ENCODE measurements around the gene MNDA. TPM values are rescaled to one million over a fixed set of nuclear protein-coding genes. Genes with fewer than 3 reads are reported as not detected.

MNDA gene
- total and polyA plus RNA-seq, 10 of the 15 experiments (the other 5 are each of a cell fraction or from before 2014, with no cell fraction given) = 20.1 to 91.8 (median 38.0) TPM

GRCh38 chr1:158803678-158804077 is 27.5 kb upstream of the MNDA start:
- WGBS (ENCODE audit: insufficient coverage, insufficient replicate concordance, low lambda C conversion rate, missing lambda C conversion rate) = 0% methylated on average over 1 of the region's 1 CpG
- Histone ChIP-seq H3K4me1 (ENCODE audit: control insufficient read depth, insufficient read depth, low read length) (no peaks in the 10 kb centered on the region), H3K4me2 (ENCODE audit: control insufficient read depth, insufficient read depth) (no peak overlapping the region), H4K20me1 (ENCODE audit: control insufficient read depth, insufficient read depth) (no peaks in the 10 kb centered on the region), H3K27ac (ENCODE audit: control insufficient read depth, insufficient read depth) (no peak overlapping the region), H3K9me3 (replicated peaks; ENCODE audit: control insufficient read depth, insufficient read depth, low read length) (no peaks in the 10 kb centered on the region), H2AFZ (ENCODE audit: control insufficient read depth, low read depth, low read length) (no peak overlapping the region), H3K9ac (ENCODE audit: control insufficient read depth, insufficient read depth, low read length) (no peak overlapping the region), H3K79me2 (ENCODE audit: control insufficient read depth, insufficient read depth, low read length) (no peaks in the 10 kb centered on the region), H3K36me3 (ENCODE audit: control insufficient read depth in 2 of 2, insufficient read depth in 2 of 2, low read length in 1 of 2) (no peaks in the 10 kb centered on the region), H3K4me3 (no peak overlapping the region), H3K27me3 (replicated peaks in 1 of 2; ENCODE audit: control insufficient read depth in 2 of 2, insufficient read depth in 2 of 2, low read length in 1 of 2) (no peaks in the 10 kb centered on the region; a peak in 1 of 4 replicates)
- RAD21 ChIA-PET (ENCODE audit: unreplicated experiment) = no interaction called here
- no peak for FAIRE-seq
- POLR2A ChIA-PET = no interaction called here
- ATAC-seq = no peak
- no TSS peak for BruUV-seq (replicated peaks)
- SMC1A ChIA-PET (ENCODE audit: uncharacterized antibody, unreplicated experiment) = interaction anchor here (0.6 to 2.0 kb wide), 3 partner anchors 16 to 194 kb away, joined by 3 to 6 read pairs (median 3); no protein-coding TSS in a partner anchor
- intact Hi-C loops (cut with micrococcal nuclease; ENCODE audit: unreplicated experiment) = loop anchor here (10.0 kb wide), 1 partner anchor 171 kb away; no protein-coding TSS in a partner anchor
- in situ Hi-C loops (cut with MboI) = no loop called here
- no peak for DNase-seq (ENCODE audit: low read depth, low spot score)
- TF ChIP-seq CBX3 (IDR thresholded peaks at IDR 0.05; ENCODE audit: borderline replicate concordance, low read depth) = no peak
- TF ChIP-seq SREBF2 (IDR thresholded peaks at IDR 0.05; ENCODE audit: low read length) = no peak
- no peak for TF ChIP-seq CEBPB (IDR thresholded peaks at IDR 0.05; ENCODE audit: borderline replicate concordance in 1 of 2, low read depth in 2 of 2, low read length in 2 of 2)
- TF ChIP-seq CREB1 (IDR thresholded peaks at IDR 0.05; ENCODE audit: low read depth) = no peak
- no peak for TF ChIP-seq POLR2AphosphoS5 (IDR thresholded peaks at IDR 0.05; ENCODE audit: low read length)
- no peak for TF ChIP-seq SUPT20H (IDR thresholded peaks at IDR 0.05; ENCODE audit: borderline replicate concordance, control insufficient read depth, low read depth, low read length)
- CTCF ChIA-PET = no interaction called here

- no peaks in the 10 kb centered on the region for H3K4me1 ChIP-seq (ENCODE audit: control insufficient read depth, insufficient read depth, low read length)
- ChIA-PET RAD21 (ENCODE audit: unreplicated experiment) (interaction anchor here (0.7 to 1.0 kb wide), 2 partner anchors 11 to 26 kb away, joined by 3 read pairs; no protein-coding TSS in a partner anchor), SMC1A (ENCODE audit: uncharacterized antibody, unreplicated experiment) (interaction anchor here (1.2 kb wide), 1 partner anchor 26 kb away, joined by 4 read pairs; no protein-coding TSS in a partner anchor), POLR2A (interaction anchor here (0.9 kb wide), 1 partner anchor 24 kb away, joined by 5 read pairs; the partner anchor contains the start of gene MNDA), CTCF (interaction anchor here (1.4 to 1.5 kb wide), 2 partner anchors 10 to 14 kb away, joined by 3 to 5 read pairs; no protein-coding TSS in a partner anchor)
- H3K36me3 ChIP-seq (ENCODE audit: control insufficient read depth in 2 of 2, insufficient read depth in 2 of 2, low read length in 1 of 2) = no peaks in the 10 kb centered on the region
- no peaks in the 10 kb centered on the region for H3K79me2 ChIP-seq (ENCODE audit: control insufficient read depth, insufficient read depth, low read length)
- intact Hi-C loops (cut with micrococcal nuclease; ENCODE audit: unreplicated experiment) (loop anchor here (10.0 kb wide), 1 partner anchor 168 kb away; no protein-coding TSS in a partner anchor), in situ Hi-C loops (cut with MboI) (no loop called here)
- H3K4me2 ChIP-seq (ENCODE audit: control insufficient read depth, insufficient read depth) = no peak overlapping the region
- H2AFZ ChIP-seq (ENCODE audit: control insufficient read depth, low read depth, low read length) = no peak overlapping the region
- H3K9ac ChIP-seq (ENCODE audit: control insufficient read depth, insufficient read depth, low read length) = no peak overlapping the region
- FAIRE-seq (no peak), DNase-seq (ENCODE audit: low read depth, low spot score) (no peak), ATAC-seq (no peak)
- no TSS peak for BruUV-seq (replicated peaks)
- 69% methylated on average over 6 of the region's 6 CpGs for WGBS (ENCODE audit: insufficient coverage, insufficient replicate concordance, low lambda C conversion rate, missing lambda C conversion rate)
- H4K20me1 ChIP-seq (ENCODE audit: control insufficient read depth, insufficient read depth) = no peaks in the 10 kb centered on the region
- H3K27ac ChIP-seq (ENCODE audit: control insufficient read depth, insufficient read depth) = no peak overlapping the region
- no peak overlapping the region for H3K4me3 ChIP-seq
- no peaks in the 10 kb centered on the region for H3K9me3 ChIP-seq (replicated peaks; ENCODE audit: control insufficient read depth, insufficient read depth, low read length)
- H3K27me3 ChIP-seq (replicated peaks in 1 of 2; ENCODE audit: control insufficient read depth in 2 of 2, insufficient read depth in 2 of 2, low read length in 1 of 2) = no peaks in the 10 kb centered on the region
- TF ChIP-seq RCOR1 (conservative IDR thresholded peaks at IDR 0.05; ENCODE audit: low read depth, low read length) (no peak), EP300 (IDR thresholded peaks at IDR 0.05; ENCODE audit: borderline replicate concordance in 1 of 2, control insufficient read depth in 1 of 2, low read depth in 2 of 2, low read length in 2 of 2) (no peak), NFIC (IDR thresholded peaks at IDR 0.05; ENCODE audit: low read depth, low read length) (no peak), RFX5 (IDR thresholded peaks at IDR 0.05; ENCODE audit: low read depth, low read length) (no peak), SMAD1 (IDR thresholded peaks at IDR 0.05; ENCODE audit: low read depth, partially characterized antibody) (no peak), LARP7 (IDR thresholded peaks at IDR 0.05) (no peak), MLLT1 (IDR thresholded peaks at IDR 0.05) (no peak), TARDBP (IDR thresholded peaks at IDR 0.05; ENCODE audit: borderline replicate concordance) (no peak), BHLHE40 (IDR thresholded peaks at IDR 0.05; ENCODE audit: borderline replicate concordance in 1 of 2, low read depth in 2 of 2, low read length in 1 of 2) (no peak), CHD4 (IDR thresholded peaks at IDR 0.05) (no peak), STAT3 (IDR thresholded peaks at IDR 0.05; ENCODE audit: low read depth, low read length) (no peak)
Measured at GRCh38 chr1:158806916-158807536, 24.1 kb upstream of the MNDA start.
